Neutrophil (primary cell): ENCODE measurements around the gene CREB3L2.

ENCODE experiments used
- H3K27ac ChIP-seq: fragments of 200-600 bp; sonication (generic); 2 replicates; pipeline ENCODE4 v1.5.1; 2016; ENCODE audit warnings: mild to moderate bottlenecking, moderate library complexity
- H3K27me3 ChIP-seq: fragments of 200-600 bp; sonication (generic); 2 replicates; pipeline ENCODE4 v1.6.0; 2016; ENCODE audit warnings: mild to moderate bottlenecking
- H3K36me3 ChIP-seq: fragments of 200-600 bp; sonication (generic); 2 replicates; pipeline ENCODE4 v1.5.1; 2017
- H3K4me1 ChIP-seq, 2 experiments: fragments of 200-600 bp in 1 of 2; sonication (generic) in 1 of 2; 1 replicate in 1 of 2; 2 replicates in 1 of 2; pipeline versions ENCODE4 v1.5.1 to v1.6.1; 2013 to 2016; ENCODE audit warnings: low read depth in 1 of 2, low read length in 1 of 2, mild to moderate bottlenecking in 1 of 2, moderate library complexity in 1 of 2; ENCODE audit not compliant: control insufficient read depth in 1 of 2, insufficient read depth in 1 of 2
- H3K4me3 ChIP-seq, 2 experiments: fragments of 200-600 bp in 1 of 2; sonication (generic) in 1 of 2; 1 replicate in 1 of 2; 2 replicates in 1 of 2; pipeline ENCODE4 v1.5.1; 2013 to 2016; ENCODE audit warnings: low read depth in 1 of 2, low read length in 1 of 2, mild to moderate bottlenecking in 1 of 2, moderate library complexity in 1 of 2
- H3K9me3 ChIP-seq: fragments of 200-600 bp; sonication (generic); 2 replicates; pipeline ENCODE4 v1.5.1; 2016
- TF ChIP-seq, protein P1 (sequence below): fragments of 200-600 bp; sonication (generic); IDR thresholded peaks from 2 replicates; pipeline ENCODE4 v1.5.1; 2016; ENCODE audit warnings: antibody characterized with exemption

CREB3L2 gene

GRCh38 chr7:137865764-137866163 lies 136.1 kb downstream of the CREB3L2 start:
- TF ChIP-seq, protein P1, sequence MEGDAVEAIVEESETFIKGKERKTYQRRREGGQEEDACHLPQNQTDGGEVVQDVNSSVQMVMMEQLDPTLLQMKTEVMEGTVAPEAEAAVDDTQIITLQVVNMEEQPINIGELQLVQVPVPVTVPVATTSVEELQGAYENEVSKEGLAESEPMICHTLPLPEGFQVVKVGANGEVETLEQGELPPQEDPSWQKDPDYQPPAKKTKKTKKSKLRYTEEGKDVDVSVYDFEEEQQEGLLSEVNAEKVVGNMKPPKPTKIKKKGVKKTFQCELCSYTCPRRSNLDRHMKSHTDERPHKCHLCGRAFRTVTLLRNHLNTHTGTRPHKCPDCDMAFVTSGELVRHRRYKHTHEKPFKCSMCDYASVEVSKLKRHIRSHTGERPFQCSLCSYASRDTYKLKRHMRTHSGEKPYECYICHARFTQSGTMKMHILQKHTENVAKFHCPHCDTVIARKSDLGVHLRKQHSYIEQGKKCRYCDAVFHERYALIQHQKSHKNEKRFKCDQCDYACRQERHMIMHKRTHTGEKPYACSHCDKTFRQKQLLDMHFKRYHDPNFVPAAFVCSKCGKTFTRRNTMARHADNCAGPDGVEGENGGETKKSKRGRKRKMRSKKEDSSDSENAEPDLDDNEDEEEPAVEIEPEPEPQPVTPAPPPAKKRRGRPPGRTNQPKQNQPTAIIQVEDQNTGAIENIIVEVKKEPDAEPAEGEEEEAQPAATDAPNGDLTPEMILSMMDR: no peak
- no peak overlapping the region for H3K27ac ChIP-seq
- H3K36me3 ChIP-seq: peaks cover 7% of the 10 kb centered on the region
- no peak overlapping the region for H3K4me3 ChIP-seq
- H3K9me3 ChIP-seq: no peaks in the 10 kb centered on the region
- no peaks in the 10 kb centered on the region for H3K4me1 ChIP-seq
- no peaks in the 10 kb centered on the region for H3K27me3 ChIP-seq

DNA sequence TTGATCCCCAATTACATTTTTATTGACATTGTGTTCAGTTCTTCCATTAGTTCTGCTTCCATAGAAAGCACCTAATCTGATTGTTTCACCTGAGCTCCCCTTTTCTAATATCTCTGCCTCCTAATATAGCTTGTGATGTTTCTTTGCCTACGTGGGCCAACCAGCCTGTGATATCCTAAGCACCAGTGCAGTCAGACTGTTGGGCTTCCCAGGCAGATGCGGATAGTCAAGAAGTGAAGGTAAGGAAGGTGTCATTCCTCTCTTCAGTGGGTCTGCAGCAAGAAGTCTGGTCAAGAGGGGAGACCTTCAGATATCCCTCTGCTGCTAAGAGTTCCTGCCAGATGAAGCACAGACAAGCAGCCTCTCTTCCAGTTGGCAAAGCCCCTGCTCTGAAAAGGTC lies 138.9 kb downstream of the CREB3L2 start:
- Histone ChIP-seq H3K4me3 (no peak overlapping the region), H3K36me3 (peaks cover 7% of the 10 kb centered on the region), H3K27me3 (no peaks in the 10 kb centered on the region), H3K4me1 (peaks cover 0 to 4% of the 10 kb centered on the region in 2 experiments), H3K9me3 (no peaks in the 10 kb centered on the region), H3K27ac (no peak overlapping the region)
- TF ChIP-seq, protein P1: no peak

GRCh38 chr7:137862358-137862757 lies 139.5 kb downstream of the CREB3L2 start:
- Histone ChIP-seq H3K4me3 (no peak overlapping the region), H3K36me3 (peaks cover 3% of the 10 kb centered on the region)
- TF ChIP-seq, protein P1: no peak

GRCh38 chr7:137860542-137860941 lies 141.3 kb downstream of the CREB3L2 start:
- Histone ChIP-seq H3K27me3 (no peaks in the 10 kb centered on the region), H3K4me3 (no peak overlapping the region), H3K4me1 (peaks cover 0 to 4% of the 10 kb centered on the region in 2 experiments), H3K36me3 (no peaks in the 10 kb centered on the region), H3K27ac (no peak overlapping the region), H3K9me3 (no peaks in the 10 kb centered on the region)
- TF ChIP-seq, protein P1: no peak

More at GRCh38 chr7:137862358-137862757, 139.5 kb downstream of the CREB3L2 start:
- H3K27ac ChIP-seq: no peak overlapping the region
- no peaks in the 10 kb centered on the region for H3K9me3 ChIP-seq
- H3K27me3 ChIP-seq: no peaks in the 10 kb centered on the region
- peaks cover 0 to 4% of the 10 kb centered on the region in 2 experiments for H3K4me1 ChIP-seq

GRCh38 chr7:137853053-137853452 lies 148.8 kb downstream of the CREB3L2 start:
- H3K27me3 ChIP-seq: peaks cover 26% of the 10 kb centered on the region
- TF ChIP-seq, protein P1: no peak
- no peak overlapping the region for H3K4me3 ChIP-seq
- no peak overlapping the region for H3K27ac ChIP-seq
- no peaks in the 10 kb centered on the region for H3K4me1 ChIP-seq
- H3K36me3 ChIP-seq: no peaks in the 10 kb centered on the region
- no peaks in the 10 kb centered on the region for H3K9me3 ChIP-seq

DNA sequence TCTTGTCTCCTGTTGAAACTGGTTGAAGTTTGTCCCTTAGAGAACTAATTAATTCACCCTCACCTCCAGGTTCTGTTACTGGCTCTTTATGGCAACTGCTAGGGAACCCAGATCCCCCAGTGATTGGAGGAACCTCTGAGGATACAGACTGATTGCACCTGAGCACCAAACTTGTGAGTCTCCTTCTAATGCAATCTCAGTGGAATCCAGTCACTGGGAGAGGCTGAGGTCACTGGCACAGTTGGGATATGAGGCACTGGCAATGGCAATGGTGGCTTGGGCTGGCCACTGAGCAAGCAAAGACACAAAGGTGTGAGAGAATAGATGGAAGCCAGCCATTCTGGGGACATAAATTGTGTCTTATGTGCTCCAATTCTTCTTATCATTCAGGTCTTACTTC lies 149.8 kb downstream of the CREB3L2 start:
- Histone ChIP-seq H3K27me3 (peaks cover 36% of the 10 kb centered on the region), H3K27ac (no peak overlapping the region), H3K4me1 (peaks cover 5% of the 10 kb centered on the region in 2 experiments), H3K9me3 (no peaks in the 10 kb centered on the region), H3K36me3 (no peaks in the 10 kb centered on the region), H3K4me3 (no peak overlapping the region)
- TF ChIP-seq, protein P1: no peak
